Esophagus mucosa (tissue), 1 donor: ENCODE data around the gene ZFYVE21. TPM values are rescaled to one million over a fixed set of nuclear protein-coding genes. Genes with fewer than 3 reads are reported as not detected.

ENCODE experiments used
- ATAC-seq: fragments of 200-7000 bp; cut with Tn5 transposase; one replicate; pipeline ENCODE4 v1.9.1; 2020
- total RNA-seq: library from RNA; stranded (reverse); gene quantifications from one replicate; pipeline ENCODE4 v1.2.4, GENCODE V29; 2023
- donor health status: DM: yes; HTN: yes; CAD: no.

ZFYVE21 gene
- total RNA-seq, 1 donor from 2014 or later: 58.8 TPM

DNA sequence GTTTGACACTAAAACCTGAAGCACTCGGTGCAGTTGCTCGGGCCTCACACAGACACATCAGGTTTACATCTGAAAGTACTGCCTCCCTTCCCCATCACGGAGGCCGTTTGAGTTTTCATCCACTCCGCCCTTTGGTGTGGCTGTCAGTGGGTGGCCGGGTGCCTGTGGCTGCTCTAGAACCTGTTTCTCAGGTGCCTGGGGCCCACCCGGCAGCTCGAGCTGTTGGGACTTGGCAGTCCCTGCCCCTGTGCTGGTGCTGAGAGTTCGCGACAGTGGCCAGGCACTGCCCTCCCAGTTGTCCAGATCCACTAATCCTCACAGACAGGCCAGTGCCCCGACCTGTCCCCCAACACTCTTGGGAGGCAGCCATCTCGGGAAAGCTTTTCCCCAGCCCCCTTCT, 22.7 kb upstream of the ZFYVE21 start:
- peak; percentile 62 for ATAC-seq

DNA sequence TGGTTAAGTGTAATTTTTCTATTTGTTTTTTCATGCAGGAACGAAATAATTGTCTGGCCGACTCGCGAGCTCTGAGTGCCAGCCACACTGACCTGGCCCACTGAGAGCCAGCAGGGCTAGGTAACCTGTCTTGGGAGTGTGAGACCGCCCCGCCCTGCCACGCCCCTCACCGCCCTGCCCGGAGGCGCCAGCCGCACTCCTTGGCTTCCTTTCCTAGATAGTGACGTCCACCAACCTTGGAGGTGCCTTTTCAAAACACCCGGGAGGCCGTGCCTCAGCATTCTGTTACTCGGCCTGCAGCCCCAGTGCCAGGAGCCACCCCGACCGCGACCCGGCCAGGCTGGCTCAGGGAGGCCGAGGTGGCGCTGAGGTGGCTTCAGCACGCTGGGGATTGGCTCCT, 22.1 kb upstream of the ZFYVE21 start:
- peak; percentile 90 for ATAC-seq

DNA sequence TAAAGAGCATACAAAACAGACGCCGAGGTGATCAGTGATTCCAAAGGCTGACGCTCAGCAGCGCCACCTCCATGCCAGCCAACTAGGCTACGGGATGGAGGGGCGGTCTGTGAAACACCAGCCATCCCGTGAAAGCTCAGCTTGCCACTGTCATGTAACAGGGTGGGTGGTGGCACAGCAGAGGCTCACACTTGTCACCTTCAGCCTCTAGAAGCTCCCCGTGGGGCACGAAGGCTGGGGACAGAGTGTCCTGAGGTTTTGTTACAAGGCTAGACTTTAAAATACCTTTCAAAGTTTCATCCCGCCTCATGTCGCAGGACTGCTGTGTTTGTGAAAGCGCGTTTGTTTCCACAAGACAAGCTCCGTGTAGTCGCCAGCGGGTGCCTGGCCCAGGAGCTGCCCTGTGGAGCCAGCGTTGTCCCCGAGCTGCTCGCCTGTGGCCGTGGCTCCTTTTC, 21.0 kb upstream of the ZFYVE21 start:
- ATAC-seq: no peak

DNA sequence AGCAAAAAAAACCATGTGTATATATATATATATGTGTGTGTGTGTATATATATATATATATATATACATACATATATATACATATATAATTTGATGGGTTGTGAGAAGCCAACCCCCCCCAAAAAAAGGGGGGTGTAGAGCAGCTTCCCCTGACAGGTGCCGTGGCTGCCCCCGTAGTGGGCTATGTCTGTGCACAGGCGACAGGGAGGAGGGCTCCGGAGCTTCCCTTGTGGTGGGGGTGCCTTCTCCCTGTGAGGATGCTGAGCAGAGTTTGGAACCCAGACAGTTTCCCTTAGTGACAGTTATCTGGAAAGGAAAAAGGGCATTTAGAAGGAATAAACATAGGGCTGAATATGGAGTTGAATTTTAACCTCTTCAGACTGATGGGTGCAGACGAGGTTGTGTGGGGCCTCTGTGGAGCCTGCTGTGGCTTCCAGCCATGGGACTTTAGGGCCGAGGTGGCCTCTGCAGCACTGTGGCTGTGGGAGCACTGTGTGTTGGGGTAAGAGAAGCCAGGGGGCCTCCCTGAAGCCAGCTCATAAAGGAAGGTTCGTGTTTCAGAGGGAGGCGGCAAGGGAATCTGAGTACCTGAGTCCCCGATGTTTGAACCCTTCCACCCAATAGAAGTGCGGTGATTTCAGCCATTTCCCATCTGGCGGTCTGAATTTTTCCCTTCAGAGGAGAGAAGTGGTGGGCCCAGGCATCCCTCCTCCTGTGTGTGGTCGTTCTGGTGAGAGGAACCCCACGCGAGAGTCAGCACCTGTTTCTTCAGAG, 20.1 kb upstream of the ZFYVE21 start:
- ATAC-seq: no peak

DNA sequence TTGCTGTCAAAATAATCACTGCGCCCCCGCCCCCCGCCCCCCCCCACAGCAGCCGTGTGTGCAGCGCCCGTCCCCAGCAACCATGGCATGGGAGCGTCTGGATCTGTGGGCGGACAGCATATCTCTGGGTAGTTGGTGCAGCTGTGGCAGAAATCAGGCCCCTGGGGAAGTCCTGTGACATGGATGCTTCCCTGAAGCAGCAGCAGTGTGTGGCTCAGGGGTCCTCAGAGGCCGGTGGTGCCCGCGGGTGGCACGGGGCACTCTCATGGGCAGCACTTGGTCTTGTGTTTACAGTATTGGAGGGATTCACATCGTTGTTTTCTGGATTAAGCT, 19.6 kb upstream of the ZFYVE21 start:
- ATAC-seq: no peak

DNA sequence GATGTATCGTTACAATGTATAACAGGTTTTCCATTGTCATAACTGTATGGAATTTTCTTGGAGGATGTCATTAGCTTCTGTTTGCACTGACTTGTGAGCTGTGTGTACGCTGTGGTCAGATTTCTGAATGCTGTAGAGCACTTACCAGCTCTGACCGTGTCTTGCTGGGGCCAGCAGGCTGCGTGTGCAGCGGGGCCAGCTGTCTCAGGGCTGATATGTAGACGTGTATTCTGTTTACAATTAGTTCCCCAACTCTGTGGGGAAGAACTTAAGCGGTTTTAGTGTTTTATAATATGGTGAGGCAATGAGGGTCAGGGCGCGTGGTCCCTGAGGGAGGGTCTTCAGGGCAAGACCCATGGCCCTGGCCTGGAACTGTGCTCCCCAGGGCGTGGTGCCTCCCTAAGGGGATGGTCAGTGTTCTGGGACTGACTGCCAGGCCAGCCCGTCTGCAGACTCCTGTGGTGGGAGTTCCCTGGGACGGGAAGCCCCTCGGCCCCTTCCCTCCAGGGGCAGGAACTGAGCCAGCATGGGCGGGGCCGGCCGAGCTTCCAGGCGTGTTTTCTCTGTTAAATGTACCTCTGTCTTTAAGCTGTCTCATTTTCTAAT, 19.0 kb upstream of the ZFYVE21 start:
- ATAC-seq: no peak

DNA sequence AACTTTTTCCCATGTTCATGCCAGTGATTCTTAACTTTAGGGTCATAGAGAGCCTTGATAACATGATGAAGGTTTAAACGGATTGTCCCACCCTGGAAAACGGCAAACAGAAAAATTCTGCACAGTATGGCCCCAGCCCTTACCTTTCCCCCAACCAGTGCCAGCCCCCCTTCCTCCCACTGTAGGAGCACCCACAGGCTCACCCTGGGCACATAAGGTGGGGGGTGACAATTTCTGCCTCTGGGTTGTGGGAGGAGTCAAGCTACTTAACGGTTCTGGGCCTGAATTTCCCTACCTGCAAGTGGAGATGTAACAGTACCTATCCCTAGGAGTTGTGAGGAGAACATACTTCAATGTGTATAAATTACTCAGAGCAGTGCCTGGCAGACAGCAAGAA, 18.4 kb upstream of the ZFYVE21 start:
- no peak for ATAC-seq

DNA sequence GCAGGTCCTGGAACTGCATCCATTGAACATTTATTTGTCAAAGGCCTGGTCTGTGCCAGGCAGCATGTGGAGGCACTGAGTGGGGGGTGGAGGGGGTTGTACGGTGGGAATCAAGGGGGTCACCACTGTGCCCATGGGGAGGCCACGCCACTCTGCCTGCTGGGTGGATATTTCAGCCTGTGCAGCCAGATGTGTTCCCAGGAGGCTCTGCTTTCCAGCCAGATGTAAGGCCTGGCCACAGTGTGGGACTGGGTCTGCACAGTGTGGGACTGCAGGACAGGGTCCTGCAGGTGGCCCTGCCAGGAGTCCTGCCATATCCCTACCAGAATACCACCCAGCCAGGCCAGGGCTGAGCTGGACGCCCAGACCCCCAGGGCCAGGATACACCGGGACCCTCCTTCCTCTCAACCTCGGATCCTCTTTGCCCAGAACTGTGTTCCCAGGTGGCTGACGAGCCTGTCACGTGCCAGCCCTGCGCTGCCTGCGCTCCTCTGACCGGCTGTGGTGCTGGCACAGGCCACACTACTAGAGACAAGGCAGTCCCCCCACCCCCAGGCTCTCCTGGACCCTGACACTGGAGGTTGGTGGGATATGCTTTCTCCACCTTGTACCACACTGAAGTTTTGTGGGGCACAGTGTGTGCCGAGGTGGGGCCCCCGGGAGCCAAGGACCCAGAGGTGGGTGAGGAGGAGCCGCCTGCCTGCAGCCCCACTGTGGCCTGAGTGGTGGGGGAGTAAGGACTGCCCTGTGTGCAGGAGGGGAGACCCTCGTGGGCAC, 17.8 kb upstream of the ZFYVE21 start:
- no peak for ATAC-seq

DNA sequence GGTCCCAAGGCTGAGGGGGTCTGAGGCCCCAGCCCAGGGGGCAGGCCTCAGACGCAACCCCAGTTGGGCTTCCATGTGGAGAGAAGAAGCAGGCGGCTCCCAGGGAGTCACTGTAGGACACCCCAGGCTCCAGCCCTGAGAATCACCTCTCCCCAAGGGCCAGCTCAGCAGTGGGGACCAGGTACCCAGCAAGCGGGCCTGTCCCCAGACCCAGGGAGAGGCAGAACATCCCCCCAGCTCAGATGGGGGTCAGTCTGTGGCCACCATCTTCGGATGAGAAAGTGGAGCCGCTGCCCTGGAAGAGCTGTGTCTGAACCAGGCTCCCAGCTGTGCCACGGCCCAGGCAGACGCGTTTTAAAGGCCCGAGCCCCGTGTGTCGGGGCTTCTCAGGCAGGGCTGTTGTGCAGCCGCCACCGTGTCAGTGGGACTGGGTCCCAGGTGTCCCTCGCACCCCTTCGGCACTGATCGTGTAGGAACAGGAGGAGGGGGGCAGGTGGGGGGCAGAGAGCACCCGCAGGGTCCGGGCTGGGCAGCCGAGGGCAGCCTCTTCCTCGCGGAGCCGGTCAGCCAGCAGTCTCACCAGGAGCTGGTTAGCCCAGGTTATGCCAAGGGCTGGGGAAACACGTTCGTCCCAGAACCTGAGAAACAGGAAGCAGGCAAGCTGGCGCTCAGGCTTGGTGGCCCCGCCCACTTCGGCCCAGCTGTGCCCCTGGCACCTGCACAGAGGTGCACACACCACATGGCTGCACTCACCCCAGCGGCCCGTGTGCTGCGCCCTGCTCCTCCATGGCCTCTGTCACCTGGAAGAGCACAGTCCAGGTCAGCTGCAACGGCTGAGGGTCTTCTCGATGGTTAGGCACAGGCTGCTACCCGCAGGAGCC, 17.0 kb upstream of the ZFYVE21 start:
- peak; percentile 89 for ATAC-seq

DNA sequence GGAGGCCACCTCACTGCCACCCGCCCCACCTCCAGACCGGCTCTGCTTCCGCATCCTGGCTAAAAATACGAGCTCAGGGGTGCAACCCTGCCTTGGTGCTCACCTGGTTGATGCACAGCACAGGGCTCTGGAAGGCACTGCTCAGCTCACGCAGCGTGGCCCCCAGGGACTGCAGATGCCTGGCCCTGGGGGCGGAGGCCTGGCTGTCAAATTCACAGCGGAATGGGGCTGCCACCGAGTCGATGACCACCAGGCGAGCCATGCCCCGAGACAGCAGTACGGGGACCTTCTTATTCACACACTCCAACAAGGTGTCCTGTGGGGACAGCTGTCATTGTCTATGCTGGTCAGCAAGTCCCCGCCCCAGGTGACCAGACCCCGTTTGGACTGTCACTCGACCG, 16.3 kb upstream of the ZFYVE21 start:
- no peak for ATAC-seq

DNA sequence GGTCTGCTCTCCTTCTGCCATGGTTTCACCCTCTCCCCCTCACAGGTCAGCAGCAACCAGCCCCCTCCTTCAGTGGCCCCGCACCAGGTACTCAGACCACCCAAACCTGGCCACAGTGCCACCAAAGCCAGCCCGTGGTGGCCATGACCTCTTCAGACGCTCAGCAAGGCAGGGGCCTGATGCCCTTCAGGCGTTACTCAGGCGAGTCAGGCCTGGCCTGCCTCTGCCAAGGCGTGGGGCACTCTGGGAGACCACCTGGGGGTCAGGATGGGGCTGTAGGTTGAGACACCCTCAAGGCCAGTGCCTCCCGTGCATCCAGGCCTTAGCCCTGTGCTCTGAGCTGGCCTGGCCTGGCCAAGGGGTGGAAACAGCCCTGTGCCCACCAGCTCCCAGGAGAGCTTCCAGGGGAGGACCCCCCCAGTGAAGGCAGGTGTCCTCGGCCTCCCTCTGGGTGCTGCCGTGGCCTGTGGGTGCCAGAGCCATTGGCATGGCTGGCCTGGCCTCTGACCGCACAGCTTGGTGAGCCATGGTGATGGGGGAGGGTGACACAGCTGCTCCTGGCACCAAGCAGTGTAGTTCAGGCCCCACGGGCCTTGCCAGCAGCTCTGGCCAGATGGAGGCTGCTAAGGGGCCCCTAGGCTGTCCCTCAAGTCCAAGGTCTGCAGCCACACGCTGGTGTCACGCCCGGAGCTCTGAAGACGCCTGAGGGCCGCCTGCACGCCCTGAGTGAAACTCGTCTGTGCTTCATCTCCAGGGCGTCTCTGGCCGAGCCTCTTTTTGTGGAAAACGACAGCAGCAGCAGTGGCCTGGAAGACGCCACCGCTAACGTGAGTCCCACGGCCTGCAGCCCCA, 15.5 kb upstream of the ZFYVE21 start:
- no peak for ATAC-seq

DNA sequence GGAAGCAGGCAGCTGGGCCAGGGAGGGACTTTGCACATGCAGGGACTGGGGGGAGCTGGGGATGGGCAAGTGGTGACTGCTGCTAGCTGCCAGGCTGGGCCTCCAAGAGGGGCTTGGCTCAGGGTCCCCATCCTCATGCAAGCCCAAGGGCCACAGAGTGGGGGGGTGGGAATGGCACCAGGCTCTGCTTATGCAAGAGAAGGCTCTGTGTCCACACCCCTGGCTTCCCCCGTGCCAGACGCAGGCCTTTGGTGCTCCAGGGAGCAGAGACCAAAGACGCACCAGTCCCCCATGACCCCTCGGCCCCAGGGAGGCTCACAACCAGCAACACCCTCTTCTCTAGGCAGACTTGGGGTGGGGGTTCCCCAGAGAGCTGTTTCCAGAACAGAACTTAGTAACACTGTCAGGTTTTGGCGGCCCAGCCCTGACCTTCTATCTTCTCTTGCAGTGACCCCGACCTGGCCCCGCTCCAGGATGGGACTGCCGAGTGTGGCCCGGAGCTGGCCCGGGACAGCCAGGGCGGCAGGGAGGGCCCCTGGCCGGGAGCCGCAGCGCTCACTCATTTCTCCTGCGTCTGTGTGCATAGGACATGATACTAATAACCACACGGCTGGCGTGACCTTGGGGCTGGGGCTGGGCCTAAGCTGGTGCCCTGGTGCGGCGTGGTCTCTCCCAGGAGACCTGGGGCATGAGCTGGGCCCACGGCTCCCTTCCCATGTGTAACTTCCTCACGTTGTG, 14.7 kb upstream of the ZFYVE21 start:
- no peak for ATAC-seq

DNA sequence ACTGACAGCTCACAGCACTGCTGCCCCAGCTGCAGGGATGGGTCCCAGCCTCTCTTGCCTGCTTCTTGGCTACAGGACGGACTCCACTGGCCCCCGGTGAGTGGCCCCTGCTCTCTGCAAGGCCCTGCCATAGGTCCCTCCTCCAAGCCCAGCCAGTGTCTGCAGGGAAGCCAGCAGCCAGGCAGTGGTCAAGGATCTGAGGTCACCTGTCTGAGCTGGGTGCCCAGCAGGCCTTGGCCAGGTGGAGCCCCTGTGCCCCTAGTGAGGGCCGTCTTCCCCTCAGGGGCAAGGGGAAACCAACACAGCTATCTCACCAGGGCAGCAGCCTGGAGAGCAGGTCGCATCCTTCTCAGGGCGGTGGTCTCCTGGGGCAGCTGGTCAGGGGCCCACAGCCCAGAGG, 13.5 kb upstream of the ZFYVE21 start:
- ATAC-seq: no peak

DNA sequence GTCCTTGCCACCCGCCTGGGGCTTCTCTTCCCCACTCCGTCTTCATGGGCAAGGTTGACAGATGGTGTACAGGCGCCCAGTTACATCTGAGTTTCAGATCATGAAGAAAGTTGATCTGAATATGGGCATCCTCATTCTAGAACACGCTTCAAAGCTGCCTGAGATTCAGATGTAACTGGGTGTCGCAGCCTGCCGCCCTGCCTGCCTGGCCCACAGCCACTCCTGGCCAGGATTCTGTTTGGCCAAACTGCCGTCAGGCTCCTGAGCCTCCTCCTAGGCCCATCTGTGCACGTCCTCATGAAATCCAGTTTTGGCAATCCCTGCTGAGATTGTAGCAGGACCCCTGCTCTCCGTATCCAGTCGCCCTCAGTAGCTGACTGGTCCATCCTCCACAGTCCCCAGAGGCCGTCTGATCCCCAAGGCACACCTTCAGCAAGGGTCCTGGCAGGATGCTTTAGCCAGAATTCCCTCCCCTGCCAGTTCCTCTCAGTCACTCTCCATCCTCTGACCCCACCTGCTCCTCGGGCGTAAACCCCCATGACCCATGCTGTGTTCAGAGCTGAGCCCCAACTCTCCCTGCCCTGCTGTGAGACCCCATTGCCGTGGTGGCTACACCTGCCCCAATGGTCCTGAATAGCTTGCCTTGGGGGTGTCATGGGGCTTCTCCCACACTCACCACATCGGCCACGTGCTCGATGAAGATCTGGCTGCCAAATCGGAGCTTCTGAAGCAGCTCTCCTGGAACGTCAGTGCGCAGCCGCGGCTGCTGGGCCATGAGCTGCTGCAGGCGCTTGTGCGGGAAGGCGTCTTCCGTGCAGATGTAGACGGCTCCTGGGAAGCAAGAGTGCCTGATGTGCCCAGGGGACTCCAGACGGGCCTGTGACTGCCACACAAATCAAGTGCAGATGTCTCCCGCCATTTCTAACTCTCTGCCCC, 12.8 kb upstream of the ZFYVE21 start:
- ATAC-seq: no peak

DNA sequence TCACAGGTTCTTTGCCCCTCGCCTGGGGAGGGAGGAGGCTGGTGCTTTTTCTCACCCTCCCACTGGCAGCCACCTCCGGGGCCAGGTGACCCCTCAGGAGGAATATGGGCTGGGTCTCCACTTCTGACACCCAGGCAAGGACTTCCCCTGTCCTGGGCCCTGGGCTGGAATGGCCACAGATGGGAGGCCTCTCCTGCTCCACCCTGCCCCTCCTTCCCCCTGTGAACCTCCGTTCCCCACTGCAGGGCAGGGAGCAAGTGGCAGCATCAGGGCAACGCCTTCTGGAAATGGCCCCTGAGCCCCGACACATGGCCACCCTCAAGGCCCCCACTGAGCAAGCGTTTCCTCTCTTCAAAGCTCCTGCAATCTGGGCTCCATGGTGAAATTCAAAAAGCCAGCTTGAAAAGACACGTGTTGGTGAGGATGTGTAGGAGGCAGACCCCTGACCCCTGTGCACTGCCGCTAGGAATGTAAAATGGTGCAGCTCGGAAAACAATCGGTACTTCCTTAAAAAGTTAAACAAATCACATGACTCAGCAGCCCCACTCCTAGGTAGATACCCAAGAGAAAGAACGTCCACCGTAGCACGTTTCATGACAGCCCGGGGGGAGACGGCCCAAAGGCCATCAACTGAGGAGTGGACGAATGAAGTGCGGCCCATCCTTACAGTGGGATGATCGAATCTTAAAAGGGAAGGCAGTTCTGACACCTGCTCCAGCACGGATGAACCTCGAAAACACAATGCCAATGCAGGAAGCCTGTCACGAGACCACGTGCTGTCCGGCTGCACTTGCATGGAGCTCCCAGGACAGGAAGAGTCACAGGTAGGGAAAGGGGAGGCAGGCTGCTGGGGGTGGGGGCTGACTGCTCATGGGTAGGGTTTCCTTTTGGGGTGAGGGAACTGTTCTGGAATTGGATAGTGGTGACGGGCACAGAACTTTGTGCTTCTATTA, 11.9 kb upstream of the ZFYVE21 start:
- ATAC-seq: no peak

DNA sequence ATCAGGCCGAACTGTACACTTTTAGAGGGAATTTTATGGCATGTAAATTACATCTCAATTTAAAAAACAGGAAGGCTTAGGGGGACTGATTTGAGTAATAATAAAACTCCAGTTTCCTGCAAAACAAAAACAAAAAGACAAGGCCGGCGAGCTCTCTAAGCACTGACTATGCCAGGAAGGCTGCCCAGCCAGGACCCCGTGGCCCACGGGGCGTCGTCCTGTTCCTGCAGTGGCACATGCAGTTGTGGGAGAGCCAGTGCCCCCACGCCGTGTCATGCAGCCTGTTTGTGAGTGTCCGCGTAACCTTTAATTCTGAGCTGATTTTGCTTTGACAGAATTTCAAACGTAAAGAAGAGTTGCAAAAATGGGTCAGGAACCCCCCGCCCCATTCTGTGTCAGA, 10.9 kb upstream of the ZFYVE21 start:
- no peak for ATAC-seq

DNA sequence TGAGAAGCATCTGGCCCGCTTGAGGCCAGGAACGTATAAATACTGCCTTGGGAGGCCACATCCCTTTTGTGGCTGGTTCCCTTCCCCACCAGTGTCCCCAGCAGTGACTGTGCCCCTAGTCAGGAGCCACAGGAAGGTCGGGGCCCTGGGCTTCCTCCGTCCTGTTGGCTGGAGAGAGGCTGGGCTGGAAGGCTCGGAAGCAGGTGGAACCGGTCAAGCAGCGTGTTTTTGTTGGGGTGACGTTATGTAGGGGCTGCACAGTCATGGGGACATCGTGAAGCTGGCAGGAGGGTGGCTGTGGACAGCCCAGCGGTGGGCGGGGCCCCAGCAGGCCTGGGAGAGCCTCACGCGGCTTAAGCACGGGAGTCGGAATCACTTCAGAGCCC, 10.5 kb upstream of the ZFYVE21 start:
- peak; percentile 36 for ATAC-seq

DNA sequence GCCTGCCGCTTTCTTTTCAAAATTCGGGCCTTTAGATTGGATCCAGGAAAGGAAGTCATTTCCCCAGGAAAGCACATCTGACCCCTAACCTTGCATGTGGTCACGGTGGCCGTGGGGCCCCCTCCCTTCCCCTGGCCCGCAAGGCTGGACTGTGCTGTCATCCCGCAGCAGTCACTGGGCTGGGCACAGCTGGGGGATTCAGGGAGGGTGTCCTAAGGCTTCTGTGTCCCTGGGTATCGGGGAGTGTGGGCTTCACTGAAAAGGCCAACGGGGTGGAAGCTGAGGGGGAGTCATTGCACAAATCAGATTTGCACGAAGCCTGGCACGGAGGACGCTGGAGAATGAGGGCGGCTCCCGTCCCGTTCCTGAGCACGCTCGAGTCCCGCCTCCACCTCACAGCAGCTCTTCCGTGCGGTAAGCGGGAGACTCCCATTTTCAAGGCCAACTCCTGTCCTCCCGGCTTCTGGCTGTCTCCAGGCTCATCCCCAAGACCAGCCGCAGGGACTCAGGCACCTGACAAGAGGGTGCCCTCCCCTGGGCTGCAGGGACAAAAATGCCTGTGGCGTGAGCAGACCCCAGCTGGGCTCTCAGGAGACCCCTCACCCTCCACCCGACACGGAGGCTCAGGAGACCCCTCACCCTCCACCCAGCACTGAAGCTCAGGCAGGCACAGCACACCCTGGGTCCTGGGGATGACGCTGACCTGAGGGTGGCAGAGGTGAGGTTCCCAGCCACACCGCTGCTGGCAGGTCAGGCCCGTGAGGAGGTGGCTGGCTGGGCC, 9.9 kb upstream of the ZFYVE21 start:
- ATAC-seq: peak; percentile 1
